Breast epithelium (tissue), 4 donors: ENCODE results near the gene GRM4. TPM values are rescaled to one million over a fixed set of nuclear protein-coding genes. Genes with fewer than 3 reads are reported as not detected.

ENCODE experiments used
- DNase-seq, 2 donors: peaks; one replicate each; pipeline ENCODE4 v3.0.0-alpha.2; 2019; ENCODE audit warnings: low spot score in 2 of 2
- H3K27ac ChIP-seq, 2 donors: fragments of 200-600 bp; sonication (generic) in 1 of 2; one replicate each; pipeline ENCODE4 v1.5.1; 2016 to 2019; ENCODE audit warnings: mild to moderate bottlenecking in 1 of 2
- H3K27me3 ChIP-seq, 2 donors: fragments of 200-600 bp; sonication (generic) in 1 of 2; one replicate each; pipeline versions ENCODE4 v1.5.1 to v1.6.0; 2017 to 2019; ENCODE audit warnings: control low read depth in 1 of 2, mild to moderate bottlenecking in 1 of 2
- H3K36me3 ChIP-seq: fragments of 200-600 bp; one replicate; pipeline ENCODE4 v1.5.1; 2019
- H3K4me1 ChIP-seq, 2 donors: fragments of 200-600 bp; sonication (generic); one replicate each; pipeline ENCODE4 v1.5.1; 2016 to 2019; ENCODE audit warnings: control low read depth in 1 of 2
- H3K4me3 ChIP-seq, 3 donors: fragments of 200-600 bp; sonication (generic); 1 replicate in 2 of 3; 2 replicates in 1 of 3; pipeline ENCODE4 v1.5.1; 2016 to 2019; ENCODE audit warnings: mild to moderate bottlenecking in 3 of 3, moderate library complexity in 2 of 3
- H3K9me3 ChIP-seq, 2 donors: fragments of 200-600 bp; sonication (generic) in 1 of 2; one replicate each; pipeline ENCODE4 v1.5.1; 2016 to 2019; ENCODE audit warnings: control low read depth in 1 of 2
- POLR2A ChIP-seq: fragments of 450-650 bp; IDR thresholded peaks from one replicate; pipeline ENCODE4 v1.6.1; 2016; ENCODE audit warnings: antibody characterized with exemption, mild to moderate bottlenecking, moderate library complexity
- POLR2AphosphoS5 ChIP-seq, 3 donors: sonication (generic); formaldehyde crosslinking; IDR thresholded peaks; one replicate each; pipeline ENCODE4 v1.6.1; 2017; ENCODE audit warnings: antibody characterized with exemption in 3 of 3
- intact Hi-C: fragments of 100-400 bp; cut with DNase I; formaldehyde crosslinking; loops from one replicate; pipeline ENCODE4 v1.15.1; 2023; ENCODE audit warnings: low total_unique reads
- total RNA-seq, 3 donors: library from RNA; depleted of rRNA; stranded (reverse); fragments of >200 nt; gene quantifications; one replicate each; pipeline ENCODE4 v1.1.0, GENCODE V29; 2016
- TF ChIP-seq, protein P1 (sequence below), 3 donors: fragments of 450-650 bp; IDR thresholded peaks; one replicate each; pipeline ENCODE4 v1.5.1; 2016 to 2017; ENCODE audit warnings: antibody characterized with exemption in 3 of 3, mild to moderate bottlenecking in 3 of 3, moderate library complexity in 3 of 3

The GRM4 gene
- total RNA-seq, 3 donors from 2014 or later, result not detected

GRCh38 chr6:34094474-34095135 is 51.3 kb downstream of the GRM4 start:
- peaks cover 3 to 46% of the 10 kb centered on the region in 2 donors for H3K27me3 ChIP-seq
- intact Hi-C loops, result no loop called here

GRCh38 chr6:34093854-34094430 is 51.9 kb downstream of the GRM4 start:
- no peak overlapping the region for H3K4me3 ChIP-seq
- intact Hi-C loops, result no loop called here
- no peak for DNase-seq
- H3K27ac ChIP-seq, result no peak overlapping the region
- H3K4me1 ChIP-seq, result no peaks in the 10 kb centered on the region
- no peaks in the 10 kb centered on the region for H3K36me3 ChIP-seq
- no peak for TF ChIP-seq POLR2AphosphoS5 (IDR thresholded peaks at IDR 0.05)
- TF ChIP-seq, protein P1, sequence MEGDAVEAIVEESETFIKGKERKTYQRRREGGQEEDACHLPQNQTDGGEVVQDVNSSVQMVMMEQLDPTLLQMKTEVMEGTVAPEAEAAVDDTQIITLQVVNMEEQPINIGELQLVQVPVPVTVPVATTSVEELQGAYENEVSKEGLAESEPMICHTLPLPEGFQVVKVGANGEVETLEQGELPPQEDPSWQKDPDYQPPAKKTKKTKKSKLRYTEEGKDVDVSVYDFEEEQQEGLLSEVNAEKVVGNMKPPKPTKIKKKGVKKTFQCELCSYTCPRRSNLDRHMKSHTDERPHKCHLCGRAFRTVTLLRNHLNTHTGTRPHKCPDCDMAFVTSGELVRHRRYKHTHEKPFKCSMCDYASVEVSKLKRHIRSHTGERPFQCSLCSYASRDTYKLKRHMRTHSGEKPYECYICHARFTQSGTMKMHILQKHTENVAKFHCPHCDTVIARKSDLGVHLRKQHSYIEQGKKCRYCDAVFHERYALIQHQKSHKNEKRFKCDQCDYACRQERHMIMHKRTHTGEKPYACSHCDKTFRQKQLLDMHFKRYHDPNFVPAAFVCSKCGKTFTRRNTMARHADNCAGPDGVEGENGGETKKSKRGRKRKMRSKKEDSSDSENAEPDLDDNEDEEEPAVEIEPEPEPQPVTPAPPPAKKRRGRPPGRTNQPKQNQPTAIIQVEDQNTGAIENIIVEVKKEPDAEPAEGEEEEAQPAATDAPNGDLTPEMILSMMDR (IDR thresholded peaks at IDR 0.05), result no peak
- TF ChIP-seq POLR2A, result no peak
- peaks cover 3 to 46% of the 10 kb centered on the region in 2 donors for H3K27me3 ChIP-seq
- H3K9me3 ChIP-seq, result no peaks in the 10 kb centered on the region

More at GRCh38 chr6:34094474-34095135, 51.3 kb downstream of the GRM4 start:
- Histone ChIP-seq H3K4me1 (no peaks in the 10 kb centered on the region), H3K4me3 (no peak overlapping the region), H3K9me3 (no peaks in the 10 kb centered on the region), H3K27ac (no peak overlapping the region), H3K36me3 (no peaks in the 10 kb centered on the region)
- DNase-seq, result no peak
- TF ChIP-seq, protein P1 (IDR thresholded peaks at IDR 0.05), result no peak
- TF ChIP-seq POLR2A, result no peak

DNA sequence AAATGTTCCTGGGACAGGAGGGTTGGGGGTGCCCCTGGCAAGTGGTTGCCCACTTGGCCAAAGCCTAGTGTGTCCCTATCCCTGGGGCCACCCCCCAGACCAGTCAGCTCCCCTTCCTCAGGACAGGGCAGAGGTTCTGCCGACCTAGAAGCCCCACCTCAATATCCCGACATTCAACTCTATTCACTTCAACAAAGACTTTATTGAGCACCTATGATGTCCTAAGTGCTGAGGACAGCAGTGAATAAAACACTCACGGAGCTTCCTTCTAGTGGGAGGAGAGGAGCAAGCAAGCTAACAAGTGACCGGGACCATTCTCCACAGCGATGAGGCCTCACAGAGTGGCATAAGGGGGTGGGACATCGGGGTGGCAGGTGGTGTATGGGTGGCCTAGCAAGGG is 52.7 kb downstream of the GRM4 start:
- intact Hi-C loops, result no loop called here
- H3K27me3 ChIP-seq, result peaks cover 3 to 43% of the 10 kb centered on the region in 2 donors
- no peak for DNase-seq
- TF ChIP-seq POLR2A, result no peak
- TF ChIP-seq POLR2AphosphoS5 (IDR thresholded peaks at IDR 0.05), result no peak
- TF ChIP-seq, protein P1 (IDR thresholded peaks at IDR 0.05), result no peak
- no peak overlapping the region for H3K4me3 ChIP-seq
- no peaks in the 10 kb centered on the region for H3K9me3 ChIP-seq
- H3K36me3 ChIP-seq, result no peaks in the 10 kb centered on the region
- H3K27ac ChIP-seq, result no peak overlapping the region
- no peaks in the 10 kb centered on the region for H3K4me1 ChIP-seq

DNA sequence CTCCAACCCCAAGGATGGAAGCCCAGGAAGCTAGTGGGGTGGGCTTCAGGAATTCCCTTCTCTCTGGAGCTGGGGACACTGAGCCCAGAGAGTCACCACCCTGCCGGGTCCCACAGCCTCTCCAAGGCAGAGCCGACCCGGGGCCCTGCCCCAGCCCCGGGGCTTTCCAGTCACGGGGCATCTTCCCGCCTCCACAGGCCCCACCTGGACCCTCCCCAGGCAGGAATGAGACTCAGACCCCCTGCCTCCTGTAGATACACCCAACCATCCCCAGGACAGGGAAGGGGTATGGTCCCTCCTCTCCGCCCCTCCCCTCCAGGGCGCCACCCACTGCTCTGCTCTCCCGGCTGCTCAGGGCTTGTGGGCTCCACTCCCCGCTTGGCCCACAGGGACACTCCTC is 53.3 kb downstream of the GRM4 start:
- intact Hi-C loops, result loop anchor here (1.0 kb wide), 1 partner anchor 25 kb away; no protein-coding TSS in a partner anchor
- Histone ChIP-seq H3K9me3 (no peaks in the 10 kb centered on the region), H3K4me3 (no peak overlapping the region), H3K27me3 (peaks cover 3 to 41% of the 10 kb centered on the region in 2 donors), H3K4me1 (no peaks in the 10 kb centered on the region), H3K27ac (no peak overlapping the region), H3K36me3 (no peaks in the 10 kb centered on the region)
- TF ChIP-seq POLR2A (no peak), POLR2AphosphoS5 (IDR thresholded peaks at IDR 0.05) (no peak)
- TF ChIP-seq, protein P1 (IDR thresholded peaks at IDR 0.05), result no peak
- no peak for DNase-seq

- intact Hi-C loops, result no loop called here
- no peaks in the 10 kb centered on the region for H3K9me3 ChIP-seq
- H3K4me3 ChIP-seq, result no peak overlapping the region
- no peak for DNase-seq
- TF ChIP-seq, protein P1 (IDR thresholded peaks at IDR 0.05), result no peak
- TF ChIP-seq POLR2A, result no peak
- TF ChIP-seq POLR2AphosphoS5 (IDR thresholded peaks at IDR 0.05), result no peak
- no peaks in the 10 kb centered on the region for H3K36me3 ChIP-seq
- H3K27ac ChIP-seq, result no peak overlapping the region
- no peaks in the 10 kb centered on the region for H3K4me1 ChIP-seq
- H3K27me3 ChIP-seq, result peaks cover 3 to 33% of the 10 kb centered on the region in 2 donors
Observed at GRCh38 chr6:34090935-34091334, 55.0 kb downstream of the GRM4 start.
